Right lobe of liver (tissue), 4 donors: ENCODE data around the gene NCOA5.

Source experiments
- CTCF ChIP-seq, 4 donors: fragments of 200-600 bp in 3 of 4; fragments of 450-650 bp in 1 of 4; IDR thresholded peaks; one replicate each; pipeline versions ENCODE4 v1.5.1 to v1.8.0; 2016 to 2022; ENCODE audit warnings: antibody characterized with exemption in 4 of 4, mild to moderate bottlenecking in 2 of 4
- POLR2A ChIP-seq: fragments of 450-650 bp; IDR thresholded peaks from one replicate; pipeline ENCODE4 v1.6.1; 2017; ENCODE audit warnings: antibody characterized with exemption, mild to moderate bottlenecking
- donor health status: DM: no; HTN: no; CAD: no.
- donor health status: DM: no; HTN: no; CAD: no.
- donor health status: DM: no; HTN: yes; CAD: no.

GRCh38 chr20:46050885-46051284 lies 38.9 kb downstream of the NCOA5 start:
- TF ChIP-seq CTCF (IDR thresholded peaks at IDR 0.05) (no peak), POLR2A (no peak)
